ENCODE measurements around the gene ATP5ME.
A peak's percentile ranks its signal among the peaks of the same experiment; 100 is the strongest.
"Not testable (repeated sequence)": the region's sequence is repeated elsewhere in the genome, so short reads cannot be mapped to it uniquely, and the experiment has no call there.

Gene ATP5ME

GRCh38 chr4:708631-708933, 34.5 kb upstream of the ATP5ME start:
- no peak for TF ChIP-seq CTCF (IDR thresholded peaks at IDR 0.05; ENCODE audit: extremely low read depth, missing control alignments)

GRCh38 chr4:707929-708630, 34.0 kb upstream of the ATP5ME start:
- DNase-seq (ENCODE audit: low spot score): no peak
- TF ChIP-seq CTCF (IDR thresholded peaks at IDR 0.05; ENCODE audit: extremely low read depth, missing control alignments): no peak

More at GRCh38 chr4:708631-708933, 34.5 kb upstream of the ATP5ME start:
- DNase-seq (ENCODE audit: low spot score): no peak

- DNase-seq (ENCODE audit: low spot score): no peak
- TF ChIP-seq CTCF (IDR thresholded peaks at IDR 0.05; ENCODE audit: extremely low read depth, missing control alignments): no peak
Observed at GRCh38 chr4:706834-707598, 32.9 kb upstream of the ATP5ME start.

- not testable (repeated sequence) for DNase-seq (ENCODE audit: low spot score)
Observed at GRCh38 chr4:706083-706633, 32.1 kb upstream of the ATP5ME start.

- peak; percentile 100 for DNase-seq (ENCODE audit: low spot score)
- no peak for TF ChIP-seq CTCF (IDR thresholded peaks at IDR 0.05; ENCODE audit: extremely low read depth, missing control alignments)
Observed at GRCh38 chr4:705278-706082, 31.4 kb upstream of the ATP5ME start, which contains the start of gene PCGF3. PCGF3 (plus strand) TSS chr4:705832; CDS start chr4:733681, 27,849 bp downstream.

- no peak for DNase-seq (ENCODE audit: low spot score)
- no peak for TF ChIP-seq CTCF (IDR thresholded peaks at IDR 0.05; ENCODE audit: extremely low read depth, missing control alignments)
Observed at GRCh38 chr4:704971-705277, 30.8 kb upstream of the ATP5ME start.

GRCh38 chr4:704198-704891, 30.3 kb upstream of the ATP5ME start:
- TF ChIP-seq CTCF (IDR thresholded peaks at IDR 0.05; ENCODE audit: extremely low read depth, missing control alignments): no peak
- no peak for DNase-seq (ENCODE audit: low spot score)

Data from GM20000 (cell line).